KMS-11 (cell line): ENCODE results near the gene CYP2W1.

ENCODE experiments used
- H2AFZ ChIP-seq: fragments of 200-600 bp; sonication (generic); 2 replicates; pipeline ENCODE4 v1.6.1; 2016; ENCODE audit warnings: antibody characterized with exemption, mixed run types, low read depth
- H3K27ac ChIP-seq: fragments of 200-600 bp; sonication (generic); 2 replicates; pipeline ENCODE4 v1.6.1; 2016; ENCODE audit warnings: mild to moderate bottlenecking, mixed run types
- H3K27me3 ChIP-seq: fragments of 200-600 bp; sonication (generic); 2 replicates; pipeline ENCODE4 v1.6.1; 2017; ENCODE audit warnings: mild to moderate bottlenecking, low read depth, mixed run types, moderate library complexity; ENCODE audit not compliant: insufficient read depth
- H3K36me3 ChIP-seq: fragments of 200-600 bp; sonication (generic); 2 replicates; pipeline ENCODE4 v1.6.1; 2017; ENCODE audit warnings: mild to moderate bottlenecking, mixed run types; ENCODE audit not compliant: insufficient read depth
- H3K4me1 ChIP-seq: fragments of 200-600 bp; sonication (generic); 2 replicates; pipeline ENCODE4 v1.6.1; 2016; ENCODE audit warnings: mild to moderate bottlenecking, low read depth, mixed run types; ENCODE audit not compliant: poor library complexity, severe bottlenecking
- H3K4me2 ChIP-seq: fragments of 200-600 bp; sonication (generic); 2 replicates; pipeline ENCODE4 v1.7.0; 2016; ENCODE audit warnings: mild to moderate bottlenecking, mixed run types
- H3K4me3 ChIP-seq: fragments of 200-600 bp; sonication (generic); IDR thresholded peaks from 2 replicates; pipeline ENCODE4 v1.6.1; 2017; ENCODE audit warnings: low read depth, low read length, mixed read lengths; ENCODE audit not compliant: insufficient read depth
- H3K79me2 ChIP-seq: fragments of 200-600 bp; sonication (generic); 2 replicates; pipeline ENCODE4 v1.6.1; 2016; ENCODE audit warnings: low read depth, mixed run types; ENCODE audit not compliant: insufficient read depth
- H3K9ac ChIP-seq: fragments of 200-600 bp; sonication (generic); 2 replicates; pipeline ENCODE4 v1.6.1; 2016; ENCODE audit warnings: mild to moderate bottlenecking, mixed run types
- H4K20me1 ChIP-seq: fragments of 200-600 bp; sonication (generic); 2 replicates; pipeline ENCODE4 v1.6.1; 2016; ENCODE audit warnings: mild to moderate bottlenecking, mixed run types; ENCODE audit not compliant: insufficient read depth
- TF ChIP-seq, protein P1 (sequence below): fragments of 200-600 bp; sonication (generic); conservative IDR thresholded peaks from 2 replicates; pipeline ENCODE4 v1.6.1; 2017; ENCODE audit warnings: low read depth, mild to moderate bottlenecking, antibody characterized with exemption, low read length, moderate library complexity, mixed read lengths

CYP2W1 gene

DNA sequence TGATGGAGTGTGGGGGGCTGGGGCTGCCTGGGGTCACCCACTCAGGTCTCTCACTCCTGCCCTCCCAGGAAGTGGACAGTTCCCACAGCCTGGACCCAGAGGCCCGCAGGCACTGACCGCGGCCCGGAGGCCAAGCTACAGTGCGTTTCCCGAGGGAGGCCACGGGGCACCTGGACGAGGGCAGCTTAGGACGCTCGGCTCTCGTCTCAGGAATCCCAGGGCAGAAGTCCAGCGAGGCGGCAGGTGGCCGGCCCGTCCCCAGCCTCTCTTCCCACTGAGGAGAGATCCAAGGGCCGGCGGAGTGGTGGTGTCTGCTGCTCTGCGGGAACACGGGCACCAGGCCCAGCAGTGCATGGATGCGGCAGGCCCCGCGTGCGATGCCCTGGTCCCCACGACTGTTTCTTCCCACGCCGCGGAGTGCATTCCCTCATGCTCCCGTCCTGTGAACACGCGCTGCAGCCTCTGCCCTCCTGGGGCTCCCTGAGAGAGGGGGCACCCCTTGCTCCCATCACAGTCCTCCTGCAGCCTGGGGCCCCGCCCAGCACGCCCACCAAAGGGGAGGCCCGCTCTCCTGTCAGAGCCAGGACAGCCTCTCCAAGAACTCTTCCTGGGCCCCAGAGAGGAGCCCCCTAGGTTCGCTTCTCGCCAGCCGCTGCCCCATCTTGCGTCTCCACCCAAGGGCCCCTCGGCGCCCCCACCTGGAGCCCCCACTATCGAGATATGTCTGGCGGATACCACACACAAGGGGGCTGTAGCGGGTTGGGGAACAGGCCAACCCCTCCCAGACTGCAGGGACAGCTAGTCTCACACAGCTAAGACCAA lies 37.0 kb downstream of the CYP2W1 start:
- H3K4me3 ChIP-seq: no peak overlapping the region
- H3K79me2 ChIP-seq: no peaks in the 10 kb centered on the region
- H3K36me3 ChIP-seq: no peaks in the 10 kb centered on the region
- TF ChIP-seq, protein P1, sequence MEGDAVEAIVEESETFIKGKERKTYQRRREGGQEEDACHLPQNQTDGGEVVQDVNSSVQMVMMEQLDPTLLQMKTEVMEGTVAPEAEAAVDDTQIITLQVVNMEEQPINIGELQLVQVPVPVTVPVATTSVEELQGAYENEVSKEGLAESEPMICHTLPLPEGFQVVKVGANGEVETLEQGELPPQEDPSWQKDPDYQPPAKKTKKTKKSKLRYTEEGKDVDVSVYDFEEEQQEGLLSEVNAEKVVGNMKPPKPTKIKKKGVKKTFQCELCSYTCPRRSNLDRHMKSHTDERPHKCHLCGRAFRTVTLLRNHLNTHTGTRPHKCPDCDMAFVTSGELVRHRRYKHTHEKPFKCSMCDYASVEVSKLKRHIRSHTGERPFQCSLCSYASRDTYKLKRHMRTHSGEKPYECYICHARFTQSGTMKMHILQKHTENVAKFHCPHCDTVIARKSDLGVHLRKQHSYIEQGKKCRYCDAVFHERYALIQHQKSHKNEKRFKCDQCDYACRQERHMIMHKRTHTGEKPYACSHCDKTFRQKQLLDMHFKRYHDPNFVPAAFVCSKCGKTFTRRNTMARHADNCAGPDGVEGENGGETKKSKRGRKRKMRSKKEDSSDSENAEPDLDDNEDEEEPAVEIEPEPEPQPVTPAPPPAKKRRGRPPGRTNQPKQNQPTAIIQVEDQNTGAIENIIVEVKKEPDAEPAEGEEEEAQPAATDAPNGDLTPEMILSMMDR: no peak
- no peak overlapping the region for H3K9ac ChIP-seq
- no peak overlapping the region for H3K27ac ChIP-seq
- no peak overlapping the region for H2AFZ ChIP-seq
- H3K27me3 ChIP-seq: no peaks in the 10 kb centered on the region
- H3K4me2 ChIP-seq: no peak overlapping the region
- peaks cover 22% of the 10 kb centered on the region for H3K4me1 ChIP-seq
- no peaks in the 10 kb centered on the region for H4K20me1 ChIP-seq

DNA sequence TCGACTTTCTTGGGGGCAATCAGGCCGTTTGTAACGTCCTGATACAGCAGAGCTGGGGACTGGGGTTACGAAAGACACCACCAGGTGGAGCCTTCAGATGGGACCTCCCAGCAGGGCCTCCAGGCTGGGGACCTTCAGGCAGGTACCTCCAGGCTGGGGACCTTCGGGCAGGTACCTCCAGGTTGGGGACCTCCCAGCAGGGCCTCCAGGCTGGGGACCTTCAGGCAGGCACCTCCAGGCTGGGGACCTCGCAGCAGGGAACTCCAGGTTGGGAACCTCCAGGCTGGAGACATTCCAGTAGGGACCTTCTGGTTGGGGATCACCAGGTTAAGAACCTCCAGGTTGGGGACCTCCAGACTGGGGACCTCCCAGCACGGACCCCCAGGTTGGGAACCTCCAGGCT lies 37.9 kb downstream of the CYP2W1 start:
- Histone ChIP-seq H3K4me3 (no peak overlapping the region), H3K4me2 (no peak overlapping the region), H4K20me1 (no peaks in the 10 kb centered on the region), H2AFZ (no peak overlapping the region), H3K27ac (no peak overlapping the region), H3K9ac (no peak overlapping the region), H3K79me2 (no peaks in the 10 kb centered on the region), H3K36me3 (no peaks in the 10 kb centered on the region), H3K27me3 (no peaks in the 10 kb centered on the region), H3K4me1 (peaks cover 31% of the 10 kb centered on the region)
- TF ChIP-seq, protein P1: no peak

DNA sequence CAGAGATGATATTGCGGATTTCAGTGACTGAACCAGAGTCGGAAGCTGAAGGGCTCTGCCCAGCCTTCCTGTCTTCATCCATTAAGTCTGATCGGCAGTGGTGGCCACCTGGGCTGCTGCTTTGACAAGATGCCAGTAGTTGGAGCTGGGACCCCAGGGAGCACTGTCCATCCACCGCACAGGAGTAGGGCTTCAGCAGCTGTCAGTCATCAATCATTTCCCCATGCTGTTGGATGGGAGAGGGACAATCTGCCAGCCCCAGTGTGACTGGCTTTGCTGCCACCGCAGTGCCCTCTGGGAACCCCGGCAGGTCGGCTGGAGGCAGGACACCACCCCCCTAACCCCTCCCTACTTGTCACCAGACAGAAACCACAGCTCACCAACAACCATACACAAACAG lies 38.4 kb downstream of the CYP2W1 start:
- Histone ChIP-seq H3K79me2 (no peaks in the 10 kb centered on the region), H3K27me3 (no peaks in the 10 kb centered on the region), H3K4me1 (peaks cover 33% of the 10 kb centered on the region), H3K36me3 (no peaks in the 10 kb centered on the region), H3K4me2 (no peak overlapping the region), H4K20me1 (no peaks in the 10 kb centered on the region), H3K4me3 (no peak overlapping the region), H3K9ac (no peak overlapping the region), H3K27ac (no peak overlapping the region), H2AFZ (no peak overlapping the region)
- TF ChIP-seq, protein P1: no peak

DNA sequence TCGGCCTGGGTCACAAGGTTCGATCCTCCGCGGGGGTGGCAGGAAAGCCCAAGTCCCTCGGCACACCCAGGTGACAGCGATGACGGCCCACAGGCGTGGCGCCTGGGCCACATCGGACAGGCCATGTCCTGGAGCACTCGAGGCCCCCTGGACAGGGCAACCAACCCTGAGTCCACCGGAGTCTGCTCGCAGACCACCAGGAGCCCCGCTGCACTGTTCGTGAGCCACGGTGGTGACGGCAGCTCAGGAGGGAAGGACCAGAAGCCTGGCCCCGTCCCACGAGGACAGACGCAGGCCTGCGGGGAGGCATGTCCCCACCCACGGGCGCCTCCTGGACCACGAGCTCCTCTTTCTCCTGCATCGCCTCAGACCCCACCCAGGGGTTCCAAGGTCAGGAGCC lies 39.0 kb downstream of the CYP2W1 start:
- H4K20me1 ChIP-seq: no peaks in the 10 kb centered on the region

More for the DNA sequence above, 39.0 kb downstream of the CYP2W1 start:
- TF ChIP-seq, protein P1: no peak
- Histone ChIP-seq H3K4me3 (no peak overlapping the region), H3K4me1 (peaks cover 33% of the 10 kb centered on the region), H3K27me3 (no peaks in the 10 kb centered on the region), H2AFZ (no peak overlapping the region), H3K4me2 (no peak overlapping the region), H3K9ac (no peak overlapping the region), H3K27ac (no peak overlapping the region), H3K36me3 (no peaks in the 10 kb centered on the region), H3K79me2 (no peaks in the 10 kb centered on the region)
